NCI-H2081 treated with DMSO at 0.1 percent for 48 hours (cell line): ENCODE measurements around the gene BCAS1.

Experiments
- DNase-seq: peaks from one replicate; lab custom pipeline; 2025; lab: John Stamatoyannopoulos, UW

Gene BCAS1

DNA sequence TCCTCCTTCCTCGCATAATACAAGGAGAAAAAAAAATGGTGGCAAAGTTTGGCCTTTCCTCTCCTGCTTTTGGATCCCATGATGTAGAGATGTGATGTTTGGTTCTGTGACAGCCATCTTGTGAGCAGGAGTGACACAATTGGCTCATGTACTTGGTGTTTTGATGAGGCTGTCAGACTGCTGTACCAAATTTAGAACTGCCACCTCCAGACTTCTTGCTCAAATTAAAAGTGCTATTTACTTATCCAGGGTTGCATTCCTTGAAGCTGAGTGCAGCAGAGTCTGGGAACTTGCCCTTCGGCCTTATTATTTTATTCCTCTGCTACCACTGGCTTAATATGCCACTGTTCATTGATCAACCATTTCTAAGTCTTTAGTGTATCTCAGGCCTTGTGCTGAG, 21.9 kb downstream of the BCAS1 start:
- no peak for DNase-seq

DNA sequence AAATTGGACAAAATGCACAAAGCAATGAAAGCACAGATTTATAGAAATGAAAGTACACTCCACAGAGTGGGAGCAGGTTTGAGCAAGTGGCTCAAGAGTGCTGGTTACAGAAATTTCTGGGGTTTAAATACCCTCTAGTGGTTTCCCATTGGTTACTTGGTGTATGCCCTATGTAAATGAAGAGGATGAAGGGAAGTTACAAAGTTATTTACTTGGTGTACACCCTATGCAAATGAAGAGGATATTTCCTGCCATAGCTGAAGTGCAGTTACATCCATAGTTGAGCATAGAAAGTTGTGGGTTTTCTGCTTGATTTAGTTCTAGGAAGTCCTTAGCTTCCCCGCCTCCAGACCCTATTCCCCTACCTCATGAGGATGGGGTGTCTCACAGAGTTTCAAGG, 22.7 kb downstream of the BCAS1 start:
- DNase-seq, result no peak

DNA sequence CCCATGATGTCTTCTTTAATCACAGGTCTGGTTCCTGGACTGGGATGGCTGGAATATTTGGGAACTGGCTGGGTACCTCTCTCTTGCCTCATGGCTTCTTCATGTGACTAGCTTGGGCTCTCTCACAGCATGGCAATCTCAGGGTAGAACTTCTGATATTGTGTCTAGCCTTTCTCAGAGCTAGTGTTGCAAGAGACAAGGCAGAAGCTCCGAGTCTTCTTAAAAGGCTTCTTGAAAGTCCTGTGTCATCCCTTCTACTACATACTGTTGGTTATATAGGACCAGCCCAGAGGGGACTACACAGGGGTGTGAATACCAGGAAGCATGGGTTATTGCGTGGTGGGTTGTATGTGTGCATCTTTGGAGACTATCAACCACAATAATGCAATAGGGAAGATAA, 23.3 kb downstream of the BCAS1 start:
- DNase-seq, result no peak

DNA sequence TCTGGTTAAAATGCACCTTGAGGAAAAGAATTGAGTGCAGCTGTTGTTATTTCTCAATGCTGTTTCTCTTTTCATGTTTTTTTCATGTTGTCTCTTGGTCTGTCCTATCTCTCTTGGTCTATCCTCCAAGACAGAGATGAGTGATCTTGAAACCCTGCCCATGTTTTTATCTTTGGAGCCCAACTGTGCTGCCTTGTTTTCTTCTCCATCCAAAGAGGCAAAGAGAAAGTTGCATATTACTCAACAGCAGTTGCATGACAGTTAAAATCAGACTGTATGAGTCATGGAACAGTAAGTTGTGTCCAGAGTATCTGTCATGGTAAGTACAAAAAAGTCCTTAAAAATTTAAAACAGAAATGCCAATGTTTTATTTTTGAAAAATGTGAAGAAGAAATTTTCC, 26.2 kb downstream of the BCAS1 start:
- no peak for DNase-seq

DNA sequence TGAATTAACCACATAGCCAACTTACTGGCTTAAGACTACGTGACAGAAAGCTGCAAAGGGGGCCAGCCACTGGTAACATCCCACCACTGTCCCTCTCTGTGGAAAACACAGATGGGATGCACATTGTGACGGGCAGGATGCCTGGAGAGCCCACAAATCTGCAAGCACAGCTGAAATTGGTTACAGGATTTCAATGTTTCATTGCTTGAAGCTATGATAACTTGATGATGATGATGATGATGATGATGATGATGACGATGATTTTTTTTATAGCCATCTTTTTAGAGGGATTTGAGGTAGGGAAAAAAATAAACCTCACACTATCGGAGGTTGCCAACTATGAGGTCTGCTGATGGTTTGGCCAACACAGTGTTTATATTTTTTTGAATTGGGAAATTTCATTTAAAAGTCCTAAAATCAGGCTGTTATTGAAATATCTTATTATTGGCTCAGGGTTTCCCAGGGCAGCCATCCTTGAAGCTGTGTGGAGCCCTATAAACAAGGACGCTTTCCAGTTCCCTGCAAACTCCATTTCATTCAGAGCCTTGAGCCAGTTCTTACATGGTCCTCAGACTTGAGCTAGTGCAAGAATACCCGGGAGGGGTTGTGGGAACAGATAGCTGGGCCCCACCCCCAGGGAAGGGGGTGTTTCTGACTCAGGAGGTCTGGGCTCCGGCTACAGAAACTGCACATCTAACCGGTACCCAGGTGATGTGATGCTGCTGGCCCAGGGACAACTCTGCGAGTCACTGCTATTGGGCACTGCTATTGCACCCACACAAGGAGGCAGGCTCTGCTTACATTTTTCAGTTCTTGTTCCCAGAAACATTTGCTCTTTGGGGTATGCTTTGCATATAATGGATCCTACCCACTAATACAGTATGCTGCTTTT, 27.1 kb downstream of the BCAS1 start:
- no peak for DNase-seq

DNA sequence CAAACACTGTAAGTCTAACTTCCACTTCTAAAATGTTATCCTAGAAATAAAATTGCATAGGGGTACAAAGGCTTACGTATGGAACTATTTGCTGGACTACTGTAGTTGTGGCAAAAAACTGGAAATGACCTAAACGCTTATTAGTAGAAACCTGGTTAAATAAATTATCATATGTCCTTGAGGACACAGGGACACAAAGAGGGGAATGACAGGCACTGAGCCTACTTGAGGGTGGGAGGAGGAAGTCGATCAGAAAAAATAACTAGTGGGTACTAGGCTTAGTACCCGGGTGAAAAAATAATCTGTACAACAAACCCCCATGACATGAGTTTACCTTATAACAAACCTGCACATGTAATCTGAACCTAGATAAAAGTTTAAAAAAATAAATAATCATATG, 28.4 kb downstream of the BCAS1 start:
- DNase-seq, result no peak

DNA sequence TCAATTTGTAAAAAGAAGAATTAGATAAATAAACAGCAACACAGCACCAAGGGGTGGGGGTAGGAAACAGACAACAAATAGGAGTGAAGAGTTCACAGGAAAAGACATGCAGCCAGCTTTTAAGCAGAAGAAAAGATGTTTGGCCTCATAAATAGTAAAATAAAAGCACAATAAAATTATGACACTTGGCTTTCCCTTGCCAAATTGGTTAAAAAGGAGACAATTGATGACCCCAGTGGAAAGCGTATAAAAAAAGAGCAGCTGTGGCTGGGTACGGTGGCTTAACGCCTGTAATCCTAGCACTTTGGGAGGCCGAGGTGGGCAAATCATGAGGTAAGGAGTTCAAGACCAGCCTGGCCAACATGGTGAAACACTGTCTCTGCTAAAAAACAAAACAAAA, 29.1 kb downstream of the BCAS1 start:
- no peak for DNase-seq

DNA sequence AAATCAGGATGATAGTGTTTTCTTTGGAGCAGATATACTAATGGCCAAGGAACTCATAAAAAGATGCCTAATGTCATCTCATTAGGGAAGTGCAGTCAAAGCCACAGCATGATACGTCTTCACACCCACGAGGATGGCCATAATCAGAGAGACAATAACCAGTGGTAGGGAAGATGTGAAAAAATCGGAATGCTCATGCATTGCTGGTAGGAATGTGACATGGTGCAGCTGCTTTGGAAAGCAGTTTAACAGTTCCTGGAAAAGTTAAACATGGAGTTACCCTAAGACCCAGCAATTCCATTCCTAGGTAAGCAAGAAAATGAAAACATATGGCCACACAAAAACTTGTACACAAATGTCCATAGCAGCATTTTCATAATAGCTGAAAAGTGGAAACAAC, 29.9 kb downstream of the BCAS1 start:
- no peak for DNase-seq

DNA sequence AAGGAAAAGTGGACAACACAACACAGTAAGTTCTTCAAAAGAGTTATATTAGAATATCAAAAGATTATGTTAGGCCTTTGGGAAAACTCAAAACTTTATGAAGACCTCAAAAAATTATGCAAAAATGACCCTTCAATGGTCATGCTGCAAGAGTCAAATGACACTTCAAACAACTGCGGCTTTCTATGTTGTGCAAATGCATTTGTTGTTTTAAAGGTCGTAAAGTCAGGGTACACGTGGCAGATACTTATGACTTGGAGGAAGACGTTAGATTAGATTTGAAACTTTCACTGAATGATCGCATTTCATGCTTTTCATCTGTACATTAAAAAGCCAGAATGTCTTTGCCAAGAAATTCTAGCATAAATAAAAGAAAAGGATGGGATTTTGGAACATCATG, 31.4 kb downstream of the BCAS1 start:
- DNase-seq, result no peak

DNA sequence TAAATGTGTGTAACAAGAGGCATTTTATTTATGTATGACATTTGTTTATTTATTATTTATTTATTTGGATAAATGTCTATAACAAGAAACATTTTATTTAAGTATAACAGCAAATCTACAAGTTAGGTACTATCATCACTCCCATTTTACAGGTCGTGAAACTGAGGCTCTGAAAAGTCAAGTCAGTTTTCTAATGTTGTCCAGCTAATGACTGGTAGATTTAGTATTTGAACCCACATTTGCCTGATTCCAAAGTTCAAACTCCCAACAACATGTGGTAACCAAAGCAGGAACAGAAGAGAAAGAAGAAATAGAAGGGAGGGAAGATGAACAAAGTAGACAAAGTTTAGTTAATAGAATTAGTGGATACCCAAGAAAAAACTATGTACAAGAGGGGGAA, 32.9 kb downstream of the BCAS1 start:
- no peak for DNase-seq

DNA sequence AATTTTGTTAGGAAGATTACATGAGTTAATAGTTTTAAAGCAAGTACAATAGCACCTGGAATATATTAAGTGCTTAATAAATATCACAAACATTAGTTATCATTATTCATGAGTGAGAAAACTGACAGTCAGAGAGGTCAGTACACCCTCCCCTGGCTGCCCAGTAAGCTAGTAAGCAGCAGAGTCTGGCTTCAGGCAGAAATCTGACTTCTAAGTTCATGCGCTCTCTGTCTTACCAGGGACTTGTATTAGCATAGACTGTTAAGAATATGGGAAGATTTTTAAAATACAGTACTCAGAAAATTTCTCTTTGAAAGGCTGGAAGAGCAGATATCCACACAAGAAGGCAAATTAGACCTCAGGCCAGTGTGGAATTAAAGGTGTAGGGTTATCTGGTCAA, 40.8 kb downstream of the BCAS1 start:
- no peak for DNase-seq

DNA sequence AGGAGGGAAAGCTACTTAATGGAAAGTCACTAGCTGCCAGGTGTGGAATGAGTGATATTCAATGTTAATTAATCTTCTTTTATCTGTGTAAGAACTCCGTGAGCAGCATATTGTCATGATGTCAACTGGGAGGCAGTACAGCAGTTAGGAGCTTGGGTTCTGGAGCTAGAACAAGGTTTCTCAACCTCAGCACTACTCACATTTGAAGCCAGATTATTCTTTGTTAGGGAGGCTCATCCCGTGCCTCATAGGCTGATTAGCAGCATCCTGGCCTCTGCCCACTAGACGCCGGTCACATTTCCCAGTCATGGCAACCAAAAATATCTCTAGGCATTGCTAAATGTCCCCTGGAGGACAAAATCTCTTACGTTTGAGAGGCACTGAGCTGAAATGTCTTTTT, 41.2 kb downstream of the BCAS1 start:
- no peak for DNase-seq

DNA sequence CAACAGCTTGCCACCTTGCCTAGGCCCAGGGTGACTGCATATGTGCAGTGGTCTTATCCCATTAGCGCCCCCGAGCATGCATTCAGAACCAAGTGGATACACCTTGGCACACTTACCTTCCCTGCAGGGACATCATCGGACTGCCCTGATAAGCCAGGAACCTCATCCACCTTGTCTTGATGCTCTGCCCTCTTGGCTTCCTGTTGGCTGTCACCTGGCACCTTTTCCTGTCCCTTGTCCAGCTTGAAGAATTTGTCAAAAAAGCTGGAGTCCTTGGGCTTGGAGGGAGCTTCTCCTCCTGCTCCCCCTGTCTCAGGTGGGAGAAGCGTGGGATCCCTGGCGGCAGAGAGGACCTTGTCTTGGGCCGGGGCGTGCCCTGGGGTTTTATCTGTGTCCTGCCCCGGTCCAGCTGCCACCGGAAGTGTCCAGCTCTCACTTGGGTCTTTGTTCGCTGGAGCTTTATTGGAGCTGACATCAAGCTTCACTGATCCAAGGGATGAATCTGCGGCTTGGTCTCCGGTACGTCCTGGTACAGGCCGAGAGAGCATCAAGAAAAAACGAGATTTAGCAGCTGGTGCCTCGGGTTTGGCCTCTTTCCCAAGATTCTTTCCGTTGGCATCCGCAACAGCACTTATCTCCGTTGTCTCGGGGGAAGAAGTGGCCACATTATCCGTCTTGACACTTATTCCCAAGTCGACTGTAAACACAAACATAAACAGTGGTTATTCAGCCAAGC, 42.0 kb downstream of the BCAS1 start:
- no peak for DNase-seq

DNA sequence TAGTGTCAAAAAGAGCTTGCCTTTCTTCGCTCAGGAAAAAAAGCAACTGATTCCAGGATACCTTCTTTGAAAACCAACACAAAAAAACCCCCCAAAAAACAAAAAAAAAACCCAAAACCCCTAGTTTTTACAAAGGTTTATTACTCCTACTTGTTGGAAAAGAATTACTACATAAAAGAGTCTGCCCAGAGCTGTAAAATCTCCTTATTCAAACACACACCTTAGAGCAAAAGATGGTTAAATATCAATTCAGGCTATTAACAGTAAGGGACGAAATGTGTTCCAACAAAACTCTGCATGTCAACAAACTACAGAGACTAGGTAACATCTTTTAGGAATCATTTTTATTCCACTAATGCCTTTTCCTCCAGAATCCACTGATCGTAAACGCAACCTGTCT, 42.7 kb downstream of the BCAS1 start:
- DNase-seq, result no peak

DNA sequence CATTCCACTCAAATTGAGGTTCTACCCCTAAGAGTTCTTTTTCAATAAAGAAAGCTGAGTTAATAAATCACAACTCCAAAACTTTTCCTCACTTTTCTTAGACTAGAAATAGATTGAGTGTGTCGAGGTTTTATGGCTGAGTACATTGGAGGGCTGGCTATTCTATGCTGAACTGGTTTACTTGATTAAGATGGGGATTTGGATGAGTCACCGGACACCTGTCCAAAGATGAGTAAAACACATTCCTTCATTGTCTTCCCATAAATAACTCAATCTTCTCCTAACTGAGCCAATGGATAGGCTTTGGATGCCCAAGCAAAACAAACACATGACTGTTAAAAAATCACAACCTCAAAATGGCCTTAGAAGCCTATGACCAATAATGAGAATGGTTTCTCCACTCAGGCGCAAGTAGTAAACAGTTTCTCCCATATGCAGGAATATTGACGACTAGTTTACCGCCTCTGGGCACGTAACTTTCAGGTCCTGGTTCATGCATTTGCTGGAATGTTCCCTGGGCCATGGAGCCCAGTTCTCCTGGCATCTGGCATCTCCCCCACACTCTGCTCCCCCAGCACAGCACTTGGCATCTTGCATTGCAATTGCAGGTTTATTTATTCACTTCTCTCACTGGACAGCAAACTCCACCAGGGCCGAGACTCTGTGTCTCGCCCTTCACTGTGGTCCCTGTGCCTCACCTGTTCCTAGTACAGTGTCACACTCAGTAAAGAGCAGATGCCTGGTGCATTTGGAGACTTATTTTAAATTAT, 43.9 kb downstream of the BCAS1 start:
- no peak for DNase-seq

DNA sequence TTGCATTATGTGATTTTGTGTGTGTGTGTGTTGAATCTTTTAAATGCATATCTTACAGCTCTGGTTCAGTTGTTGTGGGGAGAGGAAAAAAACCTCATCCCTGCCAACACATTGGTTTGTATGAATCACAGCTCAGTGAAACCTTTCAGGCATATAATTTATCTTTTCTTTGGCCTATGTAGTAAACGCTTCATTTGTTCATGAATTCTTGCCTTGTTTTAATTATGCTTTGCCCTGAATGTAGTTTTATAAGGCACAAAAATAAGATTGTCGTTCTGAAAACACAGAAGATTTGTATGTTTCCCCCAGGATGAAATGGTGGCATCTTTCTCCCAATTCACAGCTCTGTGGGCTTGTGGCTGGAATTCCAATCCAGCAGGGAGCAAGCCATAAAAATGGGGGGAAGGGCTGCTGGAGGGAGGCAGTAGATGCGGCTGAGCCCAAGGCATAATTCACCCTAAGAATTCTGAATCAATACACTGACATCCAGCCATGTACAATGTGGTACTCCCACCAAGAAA, 45.1 kb downstream of the BCAS1 start:
- DNase-seq, result no peak

DNA sequence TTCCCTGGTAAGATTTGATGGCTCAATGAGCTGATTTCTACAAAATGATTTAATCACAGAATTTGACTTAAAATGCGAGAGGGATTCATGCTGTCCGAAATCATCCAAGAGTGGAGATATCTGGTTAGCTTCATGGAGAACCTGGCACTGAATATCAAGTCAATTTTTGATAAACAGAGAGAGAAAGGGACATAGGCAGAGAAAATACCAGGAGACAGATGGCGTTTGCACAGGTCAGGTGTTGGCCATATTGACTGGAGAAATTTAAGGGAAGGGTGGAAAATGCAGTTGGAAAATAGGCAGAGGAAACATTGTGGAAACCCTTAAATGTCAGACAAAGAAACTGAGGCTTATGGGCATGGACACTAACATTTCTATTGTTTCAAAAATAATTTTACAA, 47.0 kb downstream of the BCAS1 start:
- no peak for DNase-seq

DNA sequence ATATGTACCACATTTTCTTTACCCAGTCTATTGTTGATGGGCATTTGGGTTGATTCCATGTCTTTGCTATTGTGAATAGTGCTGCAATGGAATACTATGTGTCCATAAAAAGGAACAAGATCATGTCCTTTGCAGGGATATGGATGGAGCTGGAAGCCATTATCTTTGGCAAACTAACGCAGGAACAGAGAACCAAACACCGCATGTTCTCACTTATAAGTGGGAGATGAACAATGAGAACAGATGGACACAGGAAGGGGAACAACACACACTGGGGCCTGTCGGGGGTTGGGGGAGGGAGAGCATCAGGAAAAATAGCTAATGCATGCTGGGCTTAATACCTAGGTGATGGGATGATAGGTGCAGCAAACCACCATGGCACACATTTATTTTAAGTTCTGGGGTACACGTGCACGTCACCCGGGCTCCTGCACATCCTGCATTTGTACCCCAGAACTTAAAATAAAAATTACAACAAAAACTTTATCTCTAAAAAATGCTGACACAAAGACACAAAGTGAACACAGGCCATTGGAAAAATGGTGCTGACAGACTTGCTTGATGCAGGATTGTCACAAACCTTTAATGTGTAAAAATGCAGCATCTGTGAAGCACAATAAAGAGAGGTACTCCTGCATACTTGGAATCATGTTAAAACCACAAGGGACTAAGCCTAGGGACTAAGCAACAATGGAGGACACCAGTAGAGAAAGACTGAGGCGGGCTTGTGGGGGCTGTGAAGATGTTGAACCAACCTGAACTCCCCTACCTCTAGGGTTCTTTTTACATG, 48.8 kb downstream of the BCAS1 start:
- no peak for DNase-seq

DNA sequence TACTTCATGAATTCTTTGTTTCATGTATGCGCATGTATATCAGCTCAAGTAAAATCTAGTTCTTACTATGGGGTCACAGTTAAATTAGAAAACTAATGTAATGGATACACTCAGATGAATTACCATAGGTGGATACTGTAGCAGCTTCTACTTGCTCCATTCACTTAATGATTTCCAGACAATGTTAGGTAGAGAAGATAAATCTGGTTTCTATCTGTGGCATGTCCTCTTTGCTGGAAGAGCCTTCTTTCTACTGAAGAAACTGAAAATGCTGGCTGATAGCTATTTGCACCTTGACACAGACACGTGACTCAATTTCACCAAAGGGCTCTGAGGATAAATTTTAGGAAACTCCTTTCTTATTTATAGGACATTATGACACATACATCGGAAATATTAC, 49.5 kb downstream of the BCAS1 start:
- no peak for DNase-seq

DNA sequence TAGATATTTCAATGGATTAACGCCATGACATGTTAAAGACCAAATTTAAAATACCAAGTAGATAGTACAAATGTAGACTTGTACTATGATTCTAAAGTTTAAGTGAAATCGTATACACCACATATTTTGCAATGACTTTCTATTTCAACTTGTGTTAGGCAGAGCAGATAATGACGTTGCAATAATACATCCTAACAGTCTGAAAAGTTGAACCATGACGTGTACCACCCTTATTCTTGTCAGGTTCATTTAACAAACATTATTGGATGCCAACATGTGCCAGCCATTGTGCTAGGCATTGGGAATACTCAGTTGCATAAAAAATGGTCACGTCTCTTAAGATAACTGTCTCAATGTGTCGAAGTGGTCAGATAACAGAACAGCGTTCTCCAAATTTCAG, 50.0 kb downstream of the BCAS1 start:
- DNase-seq, result no peak

DNA sequence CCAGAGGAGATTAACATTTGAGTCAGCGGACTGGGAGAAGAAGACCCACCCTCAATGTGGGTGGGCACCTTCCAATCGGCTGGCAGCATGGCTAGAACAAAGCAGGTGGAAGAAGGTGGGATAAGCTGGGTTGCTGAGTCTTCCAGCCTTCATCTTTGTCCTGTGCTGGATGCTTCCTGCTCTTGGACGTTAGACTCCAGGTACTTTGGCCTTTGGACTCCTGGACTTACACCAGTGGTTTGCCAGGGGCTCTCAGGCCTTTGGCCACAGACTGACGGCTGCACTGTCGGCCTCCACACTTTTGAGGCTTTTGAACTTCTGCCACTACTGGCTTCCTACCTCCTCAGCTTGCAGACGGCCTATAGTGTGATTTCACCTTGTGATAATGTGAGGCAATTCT, 50.8 kb downstream of the BCAS1 start:
- no peak for DNase-seq

DNA sequence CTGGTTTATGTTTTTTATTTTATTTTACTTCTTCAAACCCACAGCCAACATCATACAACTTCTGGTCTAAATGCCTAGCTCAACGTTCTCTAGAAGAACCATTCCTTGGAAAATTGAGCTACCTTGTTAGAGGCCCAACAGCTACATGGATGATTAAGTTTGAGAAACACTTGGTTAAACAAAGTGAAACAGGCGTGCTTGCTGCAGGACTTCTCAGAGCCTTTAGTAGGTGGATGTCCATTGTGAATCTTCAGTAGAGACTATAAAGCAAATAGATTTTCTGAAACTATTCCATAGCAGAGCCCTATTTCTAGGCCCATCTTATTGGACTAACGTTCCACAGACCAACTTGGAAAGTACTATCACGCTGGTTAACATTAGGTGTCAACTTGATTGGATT, 51.3 kb downstream of the BCAS1 start:
- no peak for DNase-seq
